ENCODE results near the gene LCA5L.

LCA5L gene

DNA sequence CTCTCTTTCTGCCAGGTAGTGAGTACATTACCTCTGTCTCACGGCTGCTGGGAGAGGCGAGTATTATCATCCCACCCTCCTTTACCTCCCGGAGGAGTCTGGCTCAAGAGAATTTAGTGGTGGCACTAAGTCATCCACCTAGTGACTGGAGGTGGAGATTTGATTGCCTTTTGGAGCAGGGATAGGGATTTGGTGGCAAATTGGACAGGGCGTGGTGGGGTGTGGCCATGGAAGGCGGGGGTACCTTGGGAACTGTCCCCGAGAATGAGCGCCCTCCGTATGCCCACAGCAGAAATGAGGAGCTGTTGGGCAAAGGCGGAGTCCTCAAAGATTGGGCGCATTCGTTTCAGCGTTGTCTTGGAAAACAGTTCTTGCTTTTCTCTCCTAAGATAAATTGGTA lies 64.6 kb downstream of the LCA5L start:
- Histone ChIP-seq H3F3A (ENCODE audit: insufficient read depth, low read length) (0 out of 2 replicates have a peak, but pooled peaks cover 6% of the 10 kb centered on the region), H3K4me1 (ENCODE audit: insufficient read depth, low read length, severe bottlenecking) (peaks cover 21% of the 10 kb centered on the region), H3K79me2 (ENCODE audit: insufficient read depth, low read length) (no peaks in the 10 kb centered on the region), H2AFZ (ENCODE audit: low read length) (no peak overlapping the region), H3K9me3 (ENCODE audit: low read length) (no peaks in the 10 kb centered on the region), H3K4me3 (ENCODE audit: low read depth, low read length, poor library complexity, severe bottlenecking) (peak overlapping the region; percentile 79), H3K27ac (ENCODE audit: low read depth, low read length, poor library complexity, severe bottlenecking) (no peak overlapping the region), H3K9ac (ENCODE audit: low read length) (peak overlapping the region; percentile 74), H3K36me3 (ENCODE audit: insufficient read depth, low read length) (no peaks in the 10 kb centered on the region), H4K20me1 (ENCODE audit: insufficient read depth, low read length) (no peaks in the 10 kb centered on the region), H3K9me2 (ENCODE audit: low read depth, low read length) (no peaks in the 10 kb centered on the region), H3K4me2 (ENCODE audit: low read length) (peak overlapping the region; percentile 77), H3K27me3 (ENCODE audit: insufficient read depth, low read length) (no peaks in the 10 kb centered on the region)
- TF ChIP-seq EZH2 (IDR thresholded peaks at IDR 0.05; ENCODE audit: borderline replicate concordance, low read length), result no peak
- no peak for TF ChIP-seq CTCF (IDR thresholded peaks at IDR 0.05; ENCODE audit: low read length)

- Histone ChIP-seq H3K27ac (ENCODE audit: low read depth, low read length, poor library complexity, severe bottlenecking) (no peak overlapping the region), H3K4me2 (ENCODE audit: low read length) (peak overlapping the region; percentile 77), H3K4me1 (ENCODE audit: insufficient read depth, low read length, severe bottlenecking) (peaks cover 13% of the 10 kb centered on the region), H3K4me3 (ENCODE audit: low read depth, low read length, poor library complexity, severe bottlenecking) (peak overlapping the region; percentile 79), H3K9me2 (ENCODE audit: low read depth, low read length) (no peaks in the 10 kb centered on the region), H3K79me2 (ENCODE audit: insufficient read depth, low read length) (no peaks in the 10 kb centered on the region), H3K36me3 (ENCODE audit: insufficient read depth, low read length) (no peaks in the 10 kb centered on the region), H3K27me3 (ENCODE audit: insufficient read depth, low read length) (no peaks in the 10 kb centered on the region), H3F3A (ENCODE audit: insufficient read depth, low read length) (0 out of 2 replicates have a peak, but pooled peaks cover 6% of the 10 kb centered on the region), H4K20me1 (ENCODE audit: insufficient read depth, low read length) (no peaks in the 10 kb centered on the region), H2AFZ (ENCODE audit: low read length) (peak overlapping the region; percentile 19; the same call in 1 of the 2 replicates), H3K9me3 (ENCODE audit: low read length) (no peaks in the 10 kb centered on the region), H3K9ac (ENCODE audit: low read length) (peak overlapping the region; percentile 74)
- TF ChIP-seq EZH2 (IDR thresholded peaks at IDR 0.05; ENCODE audit: borderline replicate concordance, low read length) (no peak), CTCF (IDR thresholded peaks at IDR 0.05; ENCODE audit: low read length) (no peak)
These were observed 65.3 kb downstream of the LCA5L start for GRCh38 chr21:39379986-39380891.

- no peaks in the 10 kb centered on the region for H3K79me2 ChIP-seq (ENCODE audit: insufficient read depth, low read length)
- H3K4me3 ChIP-seq (ENCODE audit: low read depth, low read length, poor library complexity, severe bottlenecking), result no peak overlapping the region
- H4K20me1 ChIP-seq (ENCODE audit: insufficient read depth, low read length), result no peaks in the 10 kb centered on the region
- H3K27ac ChIP-seq (ENCODE audit: low read depth, low read length, poor library complexity, severe bottlenecking), result no peak overlapping the region
- H3K4me1 ChIP-seq (ENCODE audit: insufficient read depth, low read length, severe bottlenecking), result peaks cover 25% of the 10 kb centered on the region
- H3F3A ChIP-seq (ENCODE audit: insufficient read depth, low read length), result no peaks in the 10 kb centered on the region
- no peaks in the 10 kb centered on the region for H3K27me3 ChIP-seq (ENCODE audit: insufficient read depth, low read length)
- H3K9me3 ChIP-seq (ENCODE audit: low read length), result no peaks in the 10 kb centered on the region
- H3K4me2 ChIP-seq (ENCODE audit: low read length), result no peak overlapping the region
- H3K9ac ChIP-seq (ENCODE audit: low read length), result no peak overlapping the region
- no peaks in the 10 kb centered on the region for H3K9me2 ChIP-seq (ENCODE audit: low read depth, low read length)
- H2AFZ ChIP-seq (ENCODE audit: low read length), result no peak overlapping the region
- H3K36me3 ChIP-seq (ENCODE audit: insufficient read depth, low read length), result no peaks in the 10 kb centered on the region
- TF ChIP-seq EZH2 (IDR thresholded peaks at IDR 0.05; ENCODE audit: borderline replicate concordance, low read length) (no peak), CTCF (IDR thresholded peaks at IDR 0.05; ENCODE audit: low read length) (no peak)
These were observed 68.0 kb downstream of the LCA5L start for GRCh38 chr21:39377444-39378050.
